Thymus (tissue), 14 donors: Measurements from ENCODE around the gene NUDT22. TPM values are rescaled to one million over a fixed set of nuclear protein-coding genes. Genes with fewer than 3 reads are reported as not detected.

Source experiments
- DNase-seq, 9 donors: peaks; one replicate each; pipeline ENCODE4 v3.0.0-alpha.2; 2013; ENCODE audit warnings: low spot score in 9 of 9, low read depth in 6 of 9, missing footprints in 1 of 9
- H3K27ac ChIP-seq, 2 donors: one replicate each; pipeline ENCODE4 v1.5.1; 2013; ENCODE audit warnings: control low read depth in 1 of 2, low read depth in 1 of 2, low read length in 1 of 2, mild to moderate bottlenecking in 1 of 2, moderate library complexity in 1 of 2
- H3K27me3 ChIP-seq, 2 donors: one replicate each; pipeline ENCODE4 v1.5.1; 2013; ENCODE audit warnings: low read length in 1 of 2; ENCODE audit not compliant: control insufficient read depth in 2 of 2, insufficient read depth in 1 of 2
- H3K36me3 ChIP-seq, 2 donors: one replicate each; pipeline ENCODE4 v1.5.1; 2013; ENCODE audit warnings: low read length in 1 of 2, mild to moderate bottlenecking in 1 of 2, moderate library complexity in 1 of 2; ENCODE audit not compliant: control insufficient read depth in 2 of 2, insufficient read depth in 2 of 2
- H3K4me1 ChIP-seq, 2 donors: one replicate each; pipeline ENCODE4 v1.5.1; 2013; ENCODE audit warnings: low read length in 2 of 2; ENCODE audit not compliant: control insufficient read depth in 2 of 2, insufficient read depth in 2 of 2
- H3K4me3 ChIP-seq, 2 donors: one replicate each; pipeline ENCODE4 v1.5.1; 2013; ENCODE audit warnings: low read length in 2 of 2, control low read depth in 1 of 2, mild to moderate bottlenecking in 1 of 2
- H3K9me3 ChIP-seq, 2 donors: one replicate each; pipeline ENCODE4 v1.5.1; 2013; ENCODE audit warnings: low read length in 1 of 2, mild to moderate bottlenecking in 1 of 2; ENCODE audit not compliant: control insufficient read depth in 2 of 2, insufficient read depth in 1 of 2
- WGBS: extraction: QIAGEN DNeasy Blood & Tissue Kit; methylation state at CpG from one replicate; pipeline ENCODE4 v1.1.7; 2013; 5-methylcytosine and 5-hydroxymethylcytosine counted together
- long read RNA-seq, 10 donors: transcript quantifications; one replicate each; lab custom pipeline, GENCODE V29; 2026
- polyA plus RNA-seq: library from polyadenylated mRNA; stranded (reverse); fragments of 200-250 nt; gene quantifications from one replicate; pipeline ENCODE4 v1.2.3, GENCODE V29; 2013
- total RNA-seq: library from RNA; stranded (reverse); fragments of 120-200 nt; gene quantifications from one replicate; pipeline ENCODE4 v1.2.4, GENCODE V29; 2013
- donor health status: healthy.

Gene NUDT22
- 48.7 TPM for total RNA-seq
- polyA plus RNA-seq, result 93.2 TPM
- long read RNA-seq, donor 1, partial matches to known transcripts, result 0 of 3 reads
- long read RNA-seq, donor 1, other reads (novel, unspliced or antisense), result 0 of 3 reads
- long read RNA-seq, donor 2, result 0 reads
- long read RNA-seq, donor 3, transcript NUDT22-201 (6 exons, 1,094 nt), result major isoform, 9 of 88 reads
- long read RNA-seq, donor 3, transcript NUDT22-211 (2 exons, 475 nt), result minor isoform, 6 of 88 reads
- long read RNA-seq, donor 3, partial matches to known transcripts, result 43 of 88 reads
- long read RNA-seq, donor 3, other reads (novel, unspliced or antisense), result 19 of 88 reads
- long read RNA-seq, donor 4, partial matches to known transcripts, result 5 of 29 reads
- long read RNA-seq, donor 4, other reads (novel, unspliced or antisense), result 19 of 29 reads
- long read RNA-seq, donor 5, transcript NUDT22-208 (2 exons, 986 nt), result minor isoform, 6 of 48 reads
- long read RNA-seq, donor 5, transcript NUDT22-201 (6 exons, 1,094 nt), result major isoform, 19 of 48 reads
- long read RNA-seq, donor 5, partial matches to known transcripts, result 18 of 48 reads
- long read RNA-seq, donor 5, other reads (novel, unspliced or antisense), result 0 of 48 reads
- long read RNA-seq, donor 6, transcript NUDT22-201 (6 exons, 1,094 nt), result major isoform, 5 of 10 reads
- long read RNA-seq, donor 6, partial matches to known transcripts, result 0 of 10 reads
- long read RNA-seq, donor 6, other reads (novel, unspliced or antisense), result 0 of 10 reads
- long read RNA-seq, donor 7, partial matches to known transcripts, result 0 of 4 reads
- long read RNA-seq, donor 7, other reads (novel, unspliced or antisense), result 0 of 4 reads
- long read RNA-seq, donor 8, transcript NUDT22-201 (6 exons, 1,094 nt), result major isoform, 6 of 6 reads
- long read RNA-seq, donor 8, partial matches to known transcripts, result 0 of 6 reads
- long read RNA-seq, donor 8, other reads (novel, unspliced or antisense), result 0 of 6 reads
- long read RNA-seq, donor 9, transcript NUDT22-201 (6 exons, 1,094 nt), result major isoform, 8 of 12 reads
- long read RNA-seq, donor 9, partial matches to known transcripts, result 0 of 12 reads
- long read RNA-seq, donor 9, other reads (novel, unspliced or antisense), result 0 of 12 reads
- long read RNA-seq, donor 10, transcript NUDT22-201 (6 exons, 1,094 nt), result major isoform, 8 of 43 reads
- long read RNA-seq, donor 10, partial matches to known transcripts, result 25 of 43 reads
- long read RNA-seq, donor 10, other reads (novel, unspliced or antisense), result 10 of 43 reads

- under 1% methylated on average over 54 of the region's 54 CpGs for WGBS
- peaks cover 0 to 5% of the 10 kb centered on the region in 2 donors for H3K27me3 ChIP-seq
These were observed at the start of gene NUDT22, which contains the start of gene TRPT1 for GRCh38 chr11:64225608-64226506. TSS of gene NUDT22 (plus strand) at chr11:64226274. CDS start at chr11:64226653, 379 bp downstream. TSS of gene TRPT1 (minus strand) at chr11:64226186. CDS start at chr11:64225860, 326 bp downstream.

GRCh38 chr11:64176751-64177150 lies 49.3 kb upstream of the NUDT22 start:
- Histone ChIP-seq H3K27me3 (no peaks in the 10 kb centered on the region), H3K4me3 (no peak overlapping the region), H3K4me1 (peaks cover 5 to 20% of the 10 kb centered on the region in 2 donors), H3K9me3 (peaks cover 0 to 4% of the 10 kb centered on the region in 2 donors), H3K27ac (peak overlapping the region in 1 of 2 donors; percentile 68), H3K36me3 (peaks cover 0 to 3% of the 10 kb centered on the region in 2 donors)
- DNase-seq, result peak in 1 of 9 donors; percentile 38
- WGBS, result 62% methylated on average over 8 of the region's 8 CpGs

More at GRCh38 chr11:64225608-64226506, at the start of gene NUDT22, which contains the start of gene TRPT1:
- Histone ChIP-seq H3K27ac (peak within 1 kb of the TSS; percentile 83 to 89), H3K36me3 (peaks cover 27 to 29% of the 10 kb centered on the region in 2 donors), H3K4me1 (peaks cover 25 to 45% of the 10 kb centered on the region in 2 donors), H3K9me3 (peaks cover 0 to 11% of the 10 kb centered on the region in 2 donors), H3K4me3 (peak within 1 kb of the TSS; percentile 69 to 89)
- DNase-seq, result peak in 7 of 9 donors; percentile 83 to 96 (median 91)

GRCh38 chr11:64178203-64178602 lies 47.9 kb upstream of the NUDT22 start:
- Histone ChIP-seq H3K27me3 (no peaks in the 10 kb centered on the region), H3K36me3 (peaks cover 0 to 3% of the 10 kb centered on the region in 2 donors), H3K27ac (no peak overlapping the region), H3K4me1 (peaks cover 7 to 24% of the 10 kb centered on the region in 2 donors), H3K9me3 (peaks cover 0 to 4% of the 10 kb centered on the region in 2 donors), H3K4me3 (no peak overlapping the region)
- no peak for DNase-seq
- 93% methylated on average over 1 of the region's 1 CpG for WGBS

- Histone ChIP-seq H3K27ac (no peak overlapping the region), H3K36me3 (peaks cover 0 to 3% of the 10 kb centered on the region in 2 donors), H3K9me3 (peaks cover 0 to 4% of the 10 kb centered on the region in 2 donors), H3K4me3 (no peak overlapping the region), H3K27me3 (no peaks in the 10 kb centered on the region), H3K4me1 (peaks cover 7 to 25% of the 10 kb centered on the region in 2 donors)
- DNase-seq, result no peak
- 98% methylated on average over 12 of the region's 12 CpGs for WGBS
These were observed 47.0 kb upstream of the NUDT22 start for GRCh38 chr11:64178951-64179639.

- Histone ChIP-seq H3K36me3 (peaks cover 0 to 3% of the 10 kb centered on the region in 2 donors), H3K4me1 (peaks cover 7 to 36% of the 10 kb centered on the region in 2 donors), H3K9me3 (peaks cover 0 to 4% of the 10 kb centered on the region in 2 donors), H3K4me3 (no peak overlapping the region), H3K27ac (no peak overlapping the region), H3K27me3 (no peaks in the 10 kb centered on the region)
- no peak for DNase-seq
- WGBS, result 98% methylated on average over 5 of the region's 5 CpGs
These were observed 45.2 kb upstream of the NUDT22 start for GRCh38 chr11:64180891-64181290.

- peak in 4 of 9 donors; percentile 24 to 77 (median 61) for DNase-seq
- no peaks in the 10 kb centered on the region for H3K27me3 ChIP-seq
- WGBS, result 52% methylated on average over 17 of the region's 17 CpGs
- peak overlapping the region in 1 of 2 donors; percentile 14 for H3K4me3 ChIP-seq
- peak overlapping the region; percentile 29 to 65 for H3K27ac ChIP-seq
- peaks cover 0 to 3% of the 10 kb centered on the region in 2 donors for H3K36me3 ChIP-seq
- H3K4me1 ChIP-seq, result peaks cover 7 to 34% of the 10 kb centered on the region in 2 donors
- peaks cover 0 to 1% of the 10 kb centered on the region in 2 donors for H3K9me3 ChIP-seq
These were observed 44.3 kb upstream of the NUDT22 start for GRCh38 chr11:64181506-64182411.

- Histone ChIP-seq H3K9me3 (no peaks in the 10 kb centered on the region), H3K4me3 (no peak overlapping the region), H3K27ac (no peak overlapping the region), H3K36me3 (peaks cover 0 to 3% of the 10 kb centered on the region in 2 donors), H3K27me3 (no peaks in the 10 kb centered on the region), H3K4me1 (peaks cover 9 to 33% of the 10 kb centered on the region in 2 donors)
- DNase-seq, result no peak
- 98% methylated on average over 7 of the region's 7 CpGs for WGBS
These were observed 42.2 kb upstream of the NUDT22 start for GRCh38 chr11:64183890-64184289.
